Measurements from ENCODE around the gene GALNT7.

GRCh38 chr4:173253561-173253960, 85.0 kb downstream of the GALNT7 start:
- TF ChIP-seq GATA3 (IDR thresholded peaks at IDR 0.05; ENCODE audit: low read depth, low read length), result no peak
- no peak for TF ChIP-seq GATA2 (IDR thresholded peaks at IDR 0.05; ENCODE audit: low read depth, low read length)
